BE2C (cell line): ENCODE results near the gene MAP3K5.

Experiments used
- DNase-seq: peaks from one replicate; pipeline ENCODE4 v3.0.0-alpha.2; 2020
- H3K27me3 ChIP-seq: fragments of 250-450 bp; sonication (Bioruptor Pico); 2 replicates; pipeline ENCODE4 v1.5.1; 2020; ENCODE audit warnings: mild to moderate bottlenecking
- H3K36me3 ChIP-seq: fragments of 250-450 bp; sonication (Bioruptor Pico); 2 replicates; pipeline ENCODE4 v1.5.1; 2020; ENCODE audit warnings: mild to moderate bottlenecking
- H3K4me1 ChIP-seq: fragments of 250-450 bp; sonication (Bioruptor Pico); 2 replicates; pipeline ENCODE4 v1.5.1; 2020
- H3K4me3 ChIP-seq: 2 replicates; pipeline ENCODE4 v1.5.1; 2011; ENCODE audit warnings: low read depth, low read length
- H3K9me3 ChIP-seq: fragments of 250-450 bp; sonication (Bioruptor Pico); 2 replicates; pipeline ENCODE4 v1.5.1; 2020
- CTCF ChIP-seq: IDR thresholded peaks from 2 replicates; pipeline ENCODE4 v1.5.1; 2012; ENCODE audit warnings: mild to moderate bottlenecking, low read depth, low read length

The MAP3K5 gene

GRCh38 chr6:136673571-136673970 is 118.7 kb downstream of the MAP3K5 start:
- no peak for DNase-seq
- peaks cover 3% of the 10 kb centered on the region; the same call in 1 of the 2 replicates for H3K4me1 ChIP-seq
- H3K27me3 ChIP-seq: no peaks in the 10 kb centered on the region
- no peaks in the 10 kb centered on the region for H3K9me3 ChIP-seq
- no peaks in the 10 kb centered on the region for H3K36me3 ChIP-seq
- TF ChIP-seq CTCF: no peak
- H3K4me3 ChIP-seq: no peak overlapping the region

GRCh38 chr6:136672144-136672543 is 120.1 kb downstream of the MAP3K5 start:
- H3K4me3 ChIP-seq: no peak overlapping the region
- no peaks in the 10 kb centered on the region for H3K27me3 ChIP-seq
- peaks cover 3% of the 10 kb centered on the region; the same call in 1 of the 2 replicates for H3K4me1 ChIP-seq
- TF ChIP-seq CTCF: no peak
- H3K9me3 ChIP-seq: no peaks in the 10 kb centered on the region
- DNase-seq: no peak
- no peaks in the 10 kb centered on the region for H3K36me3 ChIP-seq

GRCh38 chr6:136669299-136669699 is 123.0 kb downstream of the MAP3K5 start:
- Histone ChIP-seq H3K27me3 (no peaks in the 10 kb centered on the region), H3K9me3 (no peaks in the 10 kb centered on the region), H3K4me1 (peaks cover 3% of the 10 kb centered on the region; the same call in 1 of the 2 replicates), H3K36me3 (no peaks in the 10 kb centered on the region), H3K4me3 (no peak overlapping the region)
- TF ChIP-seq CTCF: no peak
- DNase-seq: no peak

GRCh38 chr6:136668571-136668970 is 123.7 kb downstream of the MAP3K5 start:
- no peaks in the 10 kb centered on the region for H3K27me3 ChIP-seq
- no peaks in the 10 kb centered on the region for H3K36me3 ChIP-seq
- DNase-seq: no peak
- no peak for TF ChIP-seq CTCF
- no peak overlapping the region for H3K4me3 ChIP-seq
- peaks cover 3% of the 10 kb centered on the region; the same call in 1 of the 2 replicates for H3K4me1 ChIP-seq
- H3K9me3 ChIP-seq: no peaks in the 10 kb centered on the region

GRCh38 chr6:136666041-136666440 is 126.2 kb downstream of the MAP3K5 start:
- DNase-seq: no peak
- Histone ChIP-seq H3K4me1 (peaks cover 3% of the 10 kb centered on the region; the same call in 1 of the 2 replicates), H3K4me3 (no peak overlapping the region), H3K9me3 (no peaks in the 10 kb centered on the region), H3K27me3 (no peaks in the 10 kb centered on the region), H3K36me3 (no peaks in the 10 kb centered on the region)
- TF ChIP-seq CTCF: no peak

- H3K4me3 ChIP-seq: no peak overlapping the region
- no peak for DNase-seq
- H3K9me3 ChIP-seq: no peaks in the 10 kb centered on the region
- H3K36me3 ChIP-seq: no peaks in the 10 kb centered on the region
- H3K27me3 ChIP-seq: no peaks in the 10 kb centered on the region
- H3K4me1 ChIP-seq: no peaks in the 10 kb centered on the region; the same call in 1 of the 2 replicates
- no peak for TF ChIP-seq CTCF
Measured at GRCh38 chr6:136662347-136663237, 129.7 kb downstream of the MAP3K5 start.
